ENCODE results near the gene LYG1. TPM values are rescaled to one million over a fixed set of nuclear protein-coding genes. Genes with fewer than 3 reads are reported as not detected.
"Not testable (repeated sequence)": the region's sequence is repeated elsewhere in the genome, so short reads cannot be mapped to it uniquely, and the experiment has no call there.

The LYG1 gene
- total RNA-seq, 1 experiment from 2014 or later: 0.31 TPM

- H3K27ac Mint-ChIP-seq: no peak overlapping the region
- no peaks in the 10 kb centered on the region for H3K4me1 ChIP-seq (ENCODE audit: insufficient read depth, low read length)
- no peak overlapping the region for H2BK15ac ChIP-seq (ENCODE audit: low read depth, low read length)
- H4K20me1 ChIP-seq (ENCODE audit: control insufficient read depth, insufficient read depth, insufficient read length): no peaks in the 10 kb centered on the region
- H2AK5ac ChIP-seq (ENCODE audit: insufficient read length, low read length): no peak overlapping the region
- H3K23ac ChIP-seq (ENCODE audit: insufficient read length, low read depth, low read length): no peak overlapping the region
- H2BK120ac ChIP-seq (ENCODE audit: low read depth, low read length, poor library complexity, severe bottlenecking): no peak overlapping the region
- no peak overlapping the region for H3T11ph ChIP-seq (ENCODE audit: low read length)
- peaks cover 0 to 2% (median 0%) of the 10 kb centered on the region in 3 experiments; a peak in 2 of 7 replicates for H3K36me3 Mint-ChIP-seq (ENCODE audit: insufficient read depth in 1 of 3, low read depth in 3 of 3)
- H3K79me1 ChIP-seq (ENCODE audit: insufficient read depth, low read depth, low read length, poor library complexity, severe bottlenecking): peaks cover 14% of the 10 kb centered on the region
- H4K5ac ChIP-seq (ENCODE audit: insufficient read length, low read depth, low read length): no peak overlapping the region
- H3K9me3 ChIP-seq (ENCODE audit: control insufficient read depth, low read depth, low read length): no peaks in the 10 kb centered on the region
- H4K8ac ChIP-seq (replicated peaks; ENCODE audit: insufficient read length, low read depth, low read length): no peak overlapping the region
- no peaks in the 10 kb centered on the region; a peak in 1 of 4 replicates for H3K4me1 Mint-ChIP-seq
- H2BK5ac ChIP-seq (ENCODE audit: insufficient read length, low read length): no peak overlapping the region
- no peak for DNase-seq
- TF ChIP-seq CTCF (conservative IDR thresholded peaks at IDR 0.05): no peak
- H3K4me3 Mint-ChIP-seq: no peak overlapping the region
- no peak overlapping the region for H3K18ac ChIP-seq (ENCODE audit: insufficient read length, low read depth, low read length)
- H3K27ac ChIP-seq (ENCODE audit: insufficient read length, low read depth, low read length): no peak overlapping the region
- no peak overlapping the region for H2BK12ac ChIP-seq (ENCODE audit: insufficient read length, low read depth, low read length)
- H3K56ac ChIP-seq (ENCODE audit: insufficient read length, low read depth, low read length): no peak overlapping the region
- no peak overlapping the region for H3K4me2 ChIP-seq (ENCODE audit: insufficient read depth, insufficient read length, low read length)
- H2BK20ac ChIP-seq (ENCODE audit: low read depth, low read length, poor library complexity, severe bottlenecking): no peak overlapping the region
- H3K4ac ChIP-seq (ENCODE audit: low read depth, low read length): no peak overlapping the region
- no peaks in the 10 kb centered on the region for H3K23me2 ChIP-seq (ENCODE audit: insufficient read length, low read depth, low read length, poor library complexity, severe bottlenecking)
- H3K27me3 Mint-ChIP-seq (ENCODE audit: low read depth): no peaks in the 10 kb centered on the region
- H3K14ac ChIP-seq (ENCODE audit: insufficient read depth, low read length): no peak overlapping the region
- no peak overlapping the region for H2AFZ ChIP-seq (ENCODE audit: low read length)
- no peak overlapping the region for H4K91ac ChIP-seq (ENCODE audit: insufficient read length, low read depth, low read length)
- no peaks in the 10 kb centered on the region for H3K9me3 Mint-ChIP-seq
- H3K9ac ChIP-seq (ENCODE audit: extremely low read depth, insufficient read length, low read length): no peak overlapping the region
- no peaks in the 10 kb centered on the region for H3K27me3 ChIP-seq (ENCODE audit: insufficient read depth, low read length)
- H3K79me2 ChIP-seq (ENCODE audit: insufficient read depth, low read length): peaks cover 53% of the 10 kb centered on the region; the same call in 1 of the 2 replicates
Observed at GRCh38 chr2:99346218-99346617, 45.2 kb upstream of the LYG1 start.

DNA sequence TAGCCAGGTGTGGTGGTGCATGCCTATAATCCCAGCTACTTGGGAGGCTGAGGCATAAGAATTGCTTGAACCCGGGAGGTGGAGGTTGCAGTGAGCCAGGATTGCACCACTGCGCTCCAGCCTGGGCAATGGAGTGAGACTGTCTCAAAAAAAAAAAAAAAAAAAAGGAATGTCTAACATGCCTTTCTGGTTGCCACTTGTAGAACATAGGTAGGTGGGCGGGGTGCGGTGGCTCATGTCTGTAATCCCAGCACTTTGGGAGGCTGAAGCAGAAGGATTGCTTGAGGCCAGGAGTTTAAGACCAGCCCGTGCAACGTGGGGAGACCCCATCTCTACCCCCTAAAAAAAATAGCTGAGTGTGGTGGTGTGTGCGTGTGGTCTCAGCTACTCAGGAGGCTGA is 44.4 kb upstream of the LYG1 start:
- H2BK20ac ChIP-seq (ENCODE audit: low read depth, low read length, poor library complexity, severe bottlenecking); H3K27ac ChIP-seq (ENCODE audit: insufficient read length, low read depth, low read length); H3K18ac ChIP-seq (ENCODE audit: insufficient read length, low read depth, low read length); DNase-seq; H2BK5ac ChIP-seq (ENCODE audit: insufficient read length, low read length); H3K9me3 ChIP-seq (ENCODE audit: control insufficient read depth, low read depth, low read length); H3K4me2 ChIP-seq (ENCODE audit: insufficient read depth, insufficient read length, low read length); H4K5ac ChIP-seq (ENCODE audit: insufficient read length, low read depth, low read length); H3K9ac ChIP-seq (ENCODE audit: extremely low read depth, insufficient read length, low read length); H3K4me1 ChIP-seq (ENCODE audit: insufficient read depth, low read length); H3K36me3 Mint-ChIP-seq (ENCODE audit: insufficient read depth in 1 of 3, low read depth in 3 of 3); H3K4ac ChIP-seq (ENCODE audit: low read depth, low read length); H3K56ac ChIP-seq (ENCODE audit: insufficient read length, low read depth, low read length); H3K23ac ChIP-seq (ENCODE audit: insufficient read length, low read depth, low read length); H4K20me1 ChIP-seq (ENCODE audit: control insufficient read depth, insufficient read depth, insufficient read length); H2BK15ac ChIP-seq (ENCODE audit: low read depth, low read length); H2BK12ac ChIP-seq (ENCODE audit: insufficient read length, low read depth, low read length); H4K8ac ChIP-seq (replicated peaks; ENCODE audit: insufficient read length, low read depth, low read length); H2AFZ ChIP-seq (ENCODE audit: low read length); H3K4me1 Mint-ChIP-seq; H3K27me3 ChIP-seq (ENCODE audit: insufficient read depth, low read length); H3K27me3 Mint-ChIP-seq (ENCODE audit: low read depth); H3K14ac ChIP-seq (ENCODE audit: insufficient read depth, low read length); H3K23me2 ChIP-seq (ENCODE audit: insufficient read length, low read depth, low read length, poor library complexity, severe bottlenecking); H3K4me3 Mint-ChIP-seq; H3K9me3 Mint-ChIP-seq; H2AK5ac ChIP-seq (ENCODE audit: insufficient read length, low read length); H2BK120ac ChIP-seq (ENCODE audit: low read depth, low read length, poor library complexity, severe bottlenecking); H3T11ph ChIP-seq (ENCODE audit: low read length); H4K91ac ChIP-seq (ENCODE audit: insufficient read length, low read depth, low read length): not testable (repeated sequence)
- no CpG with 5 or more reads among the region's 7 CpGs for WGBS (ENCODE audit: extremely low coverage, insufficient read length, low lambda C conversion rate)
- peaks cover 14% of the 10 kb centered on the region for H3K79me1 ChIP-seq (ENCODE audit: insufficient read depth, low read depth, low read length, poor library complexity, severe bottlenecking)
- H3K79me2 ChIP-seq (ENCODE audit: insufficient read depth, low read length): peaks cover 55% of the 10 kb centered on the region; the same call in 1 of the 2 replicates
- 0 out of 7 replicates have a peak overlapping the region, but pooled peaks of 1 of the 3 experiments have one; percentile 34 for H3K27ac Mint-ChIP-seq
